ENCODE measurements around the gene SS18L1. TPM values are rescaled to one million over a fixed set of nuclear protein-coding genes. Genes with fewer than 3 reads are reported as not detected.

Gene SS18L1
- total and polyA plus RNA-seq, 10 of the 15 experiments (the other 5 are each of a cell fraction or from before 2014, with no cell fraction given) = 1.8 to 20.0 (median 6.6) TPM

GRCh38 chr20:62157387-62158087 lies 14.0 kb downstream of the SS18L1 start:
- no peak overlapping the region for H3K9ac ChIP-seq (ENCODE audit: control insufficient read depth, insufficient read depth, low read length)
- H3K4me3 ChIP-seq = no peak overlapping the region
- H3K36me3 ChIP-seq (ENCODE audit: control insufficient read depth in 2 of 2, insufficient read depth in 2 of 2, low read length in 1 of 2) = peaks cover 16 to 26% of the 10 kb centered on the region in 2 experiments; a peak in 3 of 4 replicates
- H3K79me2 ChIP-seq (ENCODE audit: control insufficient read depth, insufficient read depth, low read length) = peaks cover 6% of the 10 kb centered on the region
- intact Hi-C loops (cut with micrococcal nuclease; ENCODE audit: unreplicated experiment) = loop anchor here (1.0 kb wide), 1 partner anchor 146 kb away; no protein-coding TSS in a partner anchor
- WGBS (ENCODE audit: insufficient coverage, insufficient replicate concordance, low lambda C conversion rate, missing lambda C conversion rate) = 91% methylated on average over 17 of the region's 25 CpGs
- in situ Hi-C loops (cut with MboI) = no loop called here
- POLR2A ChIA-PET = no interaction called here
- H2AFZ ChIP-seq (ENCODE audit: control insufficient read depth, low read depth, low read length) = no peak overlapping the region
- SMC1A ChIA-PET (ENCODE audit: uncharacterized antibody, unreplicated experiment) = no interaction called here
- ATAC-seq (no peak), FAIRE-seq (no peak), DNase-seq (ENCODE audit: low read depth, low spot score) (no peak)
- no peaks in the 10 kb centered on the region for H4K20me1 ChIP-seq (ENCODE audit: control insufficient read depth, insufficient read depth)
- peaks cover 9% of the 10 kb centered on the region for H3K4me1 ChIP-seq (ENCODE audit: control insufficient read depth, insufficient read depth, low read length)
- CTCF ChIA-PET = interaction anchor here (1.2 to 1.5 kb wide), 2 partner anchors 13 to 146 kb away, joined by 5 to 8 read pairs; no protein-coding TSS in a partner anchor
- no peaks in the 10 kb centered on the region; the same call in 2 of the 3 replicates for H3K9me3 ChIP-seq (replicated peaks; ENCODE audit: control insufficient read depth, insufficient read depth, low read length)
- H3K27ac ChIP-seq (ENCODE audit: control insufficient read depth, insufficient read depth) = no peak overlapping the region
- RAD21 ChIA-PET (ENCODE audit: unreplicated experiment) = no interaction called here
- no TSS peak for BruUV-seq (replicated peaks)
- H3K4me2 ChIP-seq (ENCODE audit: control insufficient read depth, insufficient read depth) = no peak overlapping the region
- H3K27me3 ChIP-seq (replicated peaks in 1 of 2; ENCODE audit: control insufficient read depth in 2 of 2, insufficient read depth in 2 of 2, low read length in 1 of 2) = no peaks in the 10 kb centered on the region
- TF ChIP-seq BCLAF1 (IDR thresholded peaks at IDR 0.05) (no peak), MEF2B (IDR thresholded peaks at IDR 0.05; ENCODE audit: partially characterized antibody, poor library complexity, severe bottlenecking) (no peak), RB1 (IDR thresholded peaks at IDR 0.05; ENCODE audit: borderline replicate concordance) (no peak), ATF3 (IDR thresholded peaks at IDR 0.05; ENCODE audit: borderline replicate concordance, extremely low read depth, low read depth, low read length) (no peak), PML (IDR thresholded peaks at IDR 0.05; ENCODE audit: low read length) (no peak), NRF1 (conservative IDR thresholded peaks at IDR 0.05; ENCODE audit: low read depth, low read length) (no peak), MYC (IDR thresholded peaks at IDR 0.05; ENCODE audit: insufficient read depth, insufficient read length, insufficient replicate concordance, low read length, severe bottlenecking) (no peak), CHD4 (IDR thresholded peaks at IDR 0.05) (no peak), CEBPZ (IDR thresholded peaks at IDR 0.05; ENCODE audit: low read depth, low read length) (no peak), NFXL1 (IDR thresholded peaks at IDR 0.05; ENCODE audit: borderline replicate concordance) (no peak), IKZF1 (conservative IDR thresholded peaks at IDR 0.05) (no peak), EED (IDR thresholded peaks at IDR 0.05; ENCODE audit: low read depth) (no peak), TAF1 (IDR thresholded peaks at IDR 0.05; ENCODE audit: borderline replicate concordance, low read depth, low read length) (no peak), MYB (IDR thresholded peaks at IDR 0.05; ENCODE audit: borderline replicate concordance, low read depth, low read length) (no peak)
